ENCODE results near the gene INCA1.

INCA1 gene

DNA sequence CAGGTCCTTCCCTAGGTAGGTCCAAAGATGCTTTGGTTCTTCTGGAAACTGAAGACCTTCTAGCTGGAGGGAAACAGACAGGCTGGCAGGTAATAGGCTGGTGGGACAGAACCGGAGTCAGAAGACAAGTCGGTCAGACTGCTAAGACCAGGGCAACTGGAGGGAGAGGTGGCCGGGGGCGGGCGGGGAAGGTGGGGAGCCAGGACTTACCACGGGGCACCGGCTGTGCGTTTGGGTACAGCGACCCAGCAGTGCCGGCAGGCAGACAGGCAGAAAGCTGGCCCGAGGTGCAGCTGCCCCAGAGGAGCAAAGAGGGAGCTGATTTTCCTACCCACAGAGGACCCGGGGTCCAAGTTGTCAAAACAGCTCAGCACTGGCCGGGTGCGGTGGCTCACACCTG lies 37.3 kb upstream of the INCA1 start:
- Histone ChIP-seq H3K79me2 (ENCODE audit: control insufficient read depth, low read length) (no peaks in the 10 kb centered on the region), H3F3A (ENCODE audit: control insufficient read depth, insufficient read depth) (peaks cover 8% of the 10 kb centered on the region), H3K4me3 (ENCODE audit: low read length) (no peak overlapping the region), H3K4me2 (ENCODE audit: low read length) (no peak overlapping the region), H3K27me3 (ENCODE audit: control insufficient read depth, low read length) (0 out of 2 replicates have a peak, but pooled peaks cover 5% of the 10 kb centered on the region), H3K4me1 (ENCODE audit: control insufficient read depth, low read length) (peaks cover 34% of the 10 kb centered on the region), H3K36me3 (ENCODE audit: control insufficient read depth, low read length) (no peaks in the 10 kb centered on the region), H3K9me3 (ENCODE audit: control insufficient read depth, insufficient read depth, low read length) (no peaks in the 10 kb centered on the region), H3K27ac (ENCODE audit: low read depth, low read length) (no peak overlapping the region), H3K9me2 (replicated peaks; ENCODE audit: control insufficient read depth, low read length) (no peaks in the 10 kb centered on the region), H4K20me1 (ENCODE audit: control insufficient read depth, insufficient read depth, low read depth, low read length) (no peaks in the 10 kb centered on the region)
- TF ChIP-seq EZH2phosphoT487 (IDR thresholded peaks at IDR 0.05; ENCODE audit: borderline replicate concordance, low read length) (no peak), CTCF (IDR thresholded peaks at IDR 0.05; ENCODE audit: low read depth, low read length, poor library complexity, severe bottlenecking) (no peak)

GRCh38 chr17:5034063-5034462 lies 36.7 kb upstream of the INCA1 start:
- Histone ChIP-seq H3F3A (ENCODE audit: control insufficient read depth, insufficient read depth) (peaks cover 8% of the 10 kb centered on the region), H3K27me3 (ENCODE audit: control insufficient read depth, low read length) (0 out of 2 replicates have a peak, but pooled peaks cover 5% of the 10 kb centered on the region), H3K9me3 (ENCODE audit: control insufficient read depth, insufficient read depth, low read length) (no peaks in the 10 kb centered on the region), H3K27ac (ENCODE audit: low read depth, low read length) (no peak overlapping the region), H3K36me3 (ENCODE audit: control insufficient read depth, low read length) (no peaks in the 10 kb centered on the region), H3K4me2 (ENCODE audit: low read length) (no peak overlapping the region), H3K9me2 (replicated peaks; ENCODE audit: control insufficient read depth, low read length) (no peaks in the 10 kb centered on the region), H3K79me2 (ENCODE audit: control insufficient read depth, low read length) (no peaks in the 10 kb centered on the region), H3K4me3 (ENCODE audit: low read length) (no peak overlapping the region), H3K4me1 (ENCODE audit: control insufficient read depth, low read length) (peaks cover 34% of the 10 kb centered on the region), H4K20me1 (ENCODE audit: control insufficient read depth, insufficient read depth, low read depth, low read length) (no peaks in the 10 kb centered on the region)
- TF ChIP-seq EZH2phosphoT487 (IDR thresholded peaks at IDR 0.05; ENCODE audit: borderline replicate concordance, low read length) (no peak), CTCF (IDR thresholded peaks at IDR 0.05; ENCODE audit: low read depth, low read length, poor library complexity, severe bottlenecking) (no peak)

GRCh38 chr17:5033352-5034015 lies 36.2 kb upstream of the INCA1 start:
- H3K4me2 ChIP-seq (ENCODE audit: low read length): no peak overlapping the region
- no peak overlapping the region for H3K4me3 ChIP-seq (ENCODE audit: low read length)
- H3K27me3 ChIP-seq (ENCODE audit: control insufficient read depth, low read length): 0 out of 2 replicates have a peak, but pooled peaks cover 5% of the 10 kb centered on the region
- no peaks in the 10 kb centered on the region for H3K36me3 ChIP-seq (ENCODE audit: control insufficient read depth, low read length)
- H3K4me1 ChIP-seq (ENCODE audit: control insufficient read depth, low read length): peaks cover 34% of the 10 kb centered on the region
- peaks cover 8% of the 10 kb centered on the region for H3F3A ChIP-seq (ENCODE audit: control insufficient read depth, insufficient read depth)
- no peaks in the 10 kb centered on the region for H3K79me2 ChIP-seq (ENCODE audit: control insufficient read depth, low read length)
- H3K9me3 ChIP-seq (ENCODE audit: control insufficient read depth, insufficient read depth, low read length): no peaks in the 10 kb centered on the region
- no peak overlapping the region for H3K27ac ChIP-seq (ENCODE audit: low read depth, low read length)
- no peaks in the 10 kb centered on the region for H4K20me1 ChIP-seq (ENCODE audit: control insufficient read depth, insufficient read depth, low read depth, low read length)
- TF ChIP-seq EZH2phosphoT487 (IDR thresholded peaks at IDR 0.05; ENCODE audit: borderline replicate concordance, low read length): no peak
- TF ChIP-seq CTCF (IDR thresholded peaks at IDR 0.05; ENCODE audit: low read depth, low read length, poor library complexity, severe bottlenecking): peak; percentile 24
- H3K9me2 ChIP-seq (replicated peaks; ENCODE audit: control insufficient read depth, low read length): no peaks in the 10 kb centered on the region
